ENCODE data around the gene CELF1. TPM values are rescaled to one million over a fixed set of nuclear protein-coding genes. Genes with fewer than 3 reads are reported as not detected.

CELF1 gene
- polyA plus RNA-seq, 1 donor: 79.2 TPM

DNA sequence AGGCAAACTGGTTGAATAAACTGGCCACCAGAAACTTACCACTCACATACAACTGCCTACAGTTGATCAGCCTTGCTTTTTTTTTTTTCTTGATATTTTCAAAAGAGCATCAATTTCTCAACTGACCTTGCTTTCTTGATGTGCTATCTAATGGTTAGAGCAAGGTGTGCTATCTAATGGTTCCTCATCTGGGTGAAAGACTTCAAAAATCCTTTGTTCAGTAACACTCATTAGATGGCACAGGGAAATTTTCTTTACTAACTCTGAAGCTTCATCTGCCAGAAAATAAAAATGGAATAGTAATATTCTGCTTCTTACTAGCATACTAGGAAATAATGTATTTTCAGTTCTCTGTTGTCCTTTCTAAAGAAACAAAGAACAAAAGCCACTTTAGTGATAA lies 52.8 kb downstream of the CELF1 start:
- DNase-seq: no peak
- H3K4me3 ChIP-seq (ENCODE audit: low read length): no peak overlapping the region
- H3K27me3 ChIP-seq (ENCODE audit: control insufficient read depth, insufficient read depth, low read length): no peaks in the 10 kb centered on the region
- peaks cover 19% of the 10 kb centered on the region for H3K36me3 ChIP-seq (ENCODE audit: control insufficient read depth, insufficient read depth, low read length)
- H3K27ac ChIP-seq (ENCODE audit: low read length): no peak overlapping the region
- H3K9me3 ChIP-seq (ENCODE audit: control insufficient read depth, low read depth, low read length): no peaks in the 10 kb centered on the region
- no peaks in the 10 kb centered on the region for H3K4me1 ChIP-seq (ENCODE audit: control insufficient read depth, insufficient read depth, low read length)

DNA sequence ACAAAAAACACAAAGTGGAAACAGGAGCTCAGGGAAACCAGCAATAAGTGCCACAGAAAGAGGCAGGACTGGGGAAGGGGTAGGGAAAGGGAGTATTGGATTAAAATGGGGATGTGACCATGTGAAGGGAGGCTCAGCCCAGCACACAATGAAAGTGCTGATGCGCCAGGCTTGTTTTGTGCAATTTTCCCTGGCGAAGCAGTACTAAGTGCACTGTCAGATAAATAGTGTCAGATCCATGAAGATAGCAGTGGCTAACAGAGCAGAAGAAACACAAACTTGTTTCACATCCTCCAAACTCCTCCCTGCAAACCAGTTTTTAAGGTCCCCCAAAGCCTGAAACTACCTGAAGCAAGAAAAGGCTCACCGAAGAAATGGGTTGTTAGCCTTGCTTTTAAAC lies 53.3 kb downstream of the CELF1 start:
- Histone ChIP-seq H3K27ac (ENCODE audit: low read length) (no peak overlapping the region), H3K9me3 (ENCODE audit: control insufficient read depth, low read depth, low read length) (no peaks in the 10 kb centered on the region), H3K27me3 (ENCODE audit: control insufficient read depth, insufficient read depth, low read length) (no peaks in the 10 kb centered on the region), H3K4me1 (ENCODE audit: control insufficient read depth, insufficient read depth, low read length) (no peaks in the 10 kb centered on the region), H3K4me3 (ENCODE audit: low read length) (no peak overlapping the region), H3K36me3 (ENCODE audit: control insufficient read depth, insufficient read depth, low read length) (peaks cover 23% of the 10 kb centered on the region)
- no CpG with 5 or more reads among the region's 3 CpGs for WGBS (ENCODE audit: insufficient coverage, low lambda C conversion rate)
- DNase-seq: no peak

DNA sequence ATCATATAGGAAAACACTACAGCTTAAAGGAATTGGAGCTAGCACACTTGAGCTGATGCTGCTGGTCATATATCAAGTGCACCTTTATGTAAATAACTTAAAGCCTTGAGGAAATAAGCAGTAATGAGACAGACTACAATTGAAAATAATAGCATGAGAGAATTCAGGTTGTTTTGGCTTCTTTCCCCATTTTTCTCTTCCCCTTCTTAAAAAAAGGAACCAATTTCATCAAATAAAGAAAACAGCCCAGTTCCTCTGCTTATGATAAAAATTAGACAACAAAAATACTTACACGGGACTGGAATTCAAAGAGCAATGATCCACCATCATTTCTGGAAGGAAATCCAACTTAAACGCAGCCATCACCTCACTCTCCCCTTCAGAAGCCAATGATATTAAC lies 53.8 kb downstream of the CELF1 start:
- H3K4me1 ChIP-seq (ENCODE audit: control insufficient read depth, insufficient read depth, low read length): no peaks in the 10 kb centered on the region
- H3K27ac ChIP-seq (ENCODE audit: low read length): no peak overlapping the region
- no peak overlapping the region for H3K4me3 ChIP-seq (ENCODE audit: low read length)
- H3K9me3 ChIP-seq (ENCODE audit: control insufficient read depth, low read depth, low read length): no peaks in the 10 kb centered on the region
- H3K27me3 ChIP-seq (ENCODE audit: control insufficient read depth, insufficient read depth, low read length): no peaks in the 10 kb centered on the region
- peaks cover 26% of the 10 kb centered on the region for H3K36me3 ChIP-seq (ENCODE audit: control insufficient read depth, insufficient read depth, low read length)
- 60% methylated on average over 1 of the region's 2 CpGs for WGBS (ENCODE audit: insufficient coverage, low lambda C conversion rate)
- no peak for DNase-seq

- Histone ChIP-seq H3K4me1 (ENCODE audit: control insufficient read depth, insufficient read depth, low read length) (no peaks in the 10 kb centered on the region), H3K27me3 (ENCODE audit: control insufficient read depth, insufficient read depth, low read length) (no peaks in the 10 kb centered on the region), H3K4me3 (ENCODE audit: low read length) (no peak overlapping the region), H3K27ac (ENCODE audit: low read length) (no peak overlapping the region), H3K36me3 (ENCODE audit: control insufficient read depth, insufficient read depth, low read length) (peaks cover 25% of the 10 kb centered on the region), H3K9me3 (ENCODE audit: control insufficient read depth, low read depth, low read length) (no peaks in the 10 kb centered on the region)
- DNase-seq: no peak
- WGBS (ENCODE audit: insufficient coverage, low lambda C conversion rate): no CpG with 5 or more reads among the region's 4 CpGs
These were observed 54.3 kb downstream of the CELF1 start for GRCh38 chr11:47498584-47499152.

DNA sequence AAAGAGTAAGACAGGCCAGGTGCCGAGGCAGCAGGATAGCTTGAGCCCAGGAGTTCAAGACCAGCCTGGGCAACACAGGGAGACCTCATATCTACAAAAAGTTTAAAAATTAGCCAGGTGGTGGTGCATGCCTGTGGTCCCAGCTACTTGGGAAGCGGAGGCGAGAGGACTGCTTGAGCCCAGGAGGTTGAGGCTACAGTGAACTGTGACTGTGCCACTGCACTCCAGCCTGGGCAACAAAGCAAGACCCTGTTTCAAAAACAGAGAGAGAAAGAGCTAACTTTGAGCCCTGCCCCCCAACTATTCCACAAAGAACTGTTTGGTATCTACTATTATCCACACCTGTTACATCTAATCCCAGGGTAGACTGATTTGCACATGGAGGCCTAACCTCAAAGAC lies 54.8 kb downstream of the CELF1 start:
- peaks cover 26% of the 10 kb centered on the region for H3K36me3 ChIP-seq (ENCODE audit: control insufficient read depth, insufficient read depth, low read length)
- no peak overlapping the region for H3K4me3 ChIP-seq (ENCODE audit: low read length)
- WGBS (ENCODE audit: insufficient coverage, low lambda C conversion rate): no CpG with 5 or more reads among the region's 3 CpGs
- H3K4me1 ChIP-seq (ENCODE audit: control insufficient read depth, insufficient read depth, low read length): no peaks in the 10 kb centered on the region
- H3K27me3 ChIP-seq (ENCODE audit: control insufficient read depth, insufficient read depth, low read length): no peaks in the 10 kb centered on the region
- DNase-seq: no peak
- H3K9me3 ChIP-seq (ENCODE audit: control insufficient read depth, low read depth, low read length): no peaks in the 10 kb centered on the region
- H3K27ac ChIP-seq (ENCODE audit: low read length): no peak overlapping the region

GRCh38 chr11:47496808-47497207 lies 56.1 kb downstream of the CELF1 start:
- no peaks in the 10 kb centered on the region for H3K9me3 ChIP-seq (ENCODE audit: control insufficient read depth, low read depth, low read length)
- H3K27me3 ChIP-seq (ENCODE audit: control insufficient read depth, insufficient read depth, low read length): no peaks in the 10 kb centered on the region
- no peak overlapping the region for H3K27ac ChIP-seq (ENCODE audit: low read length)
- no peak overlapping the region for H3K4me3 ChIP-seq (ENCODE audit: low read length)
- peaks cover 36% of the 10 kb centered on the region for H3K36me3 ChIP-seq (ENCODE audit: control insufficient read depth, insufficient read depth, low read length)
- no peak for DNase-seq
- no peaks in the 10 kb centered on the region for H3K4me1 ChIP-seq (ENCODE audit: control insufficient read depth, insufficient read depth, low read length)

- H3K4me3 ChIP-seq (ENCODE audit: low read length): no peak overlapping the region
- no peaks in the 10 kb centered on the region for H3K9me3 ChIP-seq (ENCODE audit: control insufficient read depth, low read depth, low read length)
- no peak overlapping the region for H3K27ac ChIP-seq (ENCODE audit: low read length)
- no peak for DNase-seq
- WGBS (ENCODE audit: insufficient coverage, low lambda C conversion rate): no CpG with 5 or more reads among the region's 1 CpG
- H3K36me3 ChIP-seq (ENCODE audit: control insufficient read depth, insufficient read depth, low read length): peaks cover 33% of the 10 kb centered on the region
- no peaks in the 10 kb centered on the region for H3K27me3 ChIP-seq (ENCODE audit: control insufficient read depth, insufficient read depth, low read length)
- H3K4me1 ChIP-seq (ENCODE audit: control insufficient read depth, insufficient read depth, low read length): no peaks in the 10 kb centered on the region
These were observed 57.1 kb downstream of the CELF1 start for GRCh38 chr11:47495856-47496217.

DNA sequence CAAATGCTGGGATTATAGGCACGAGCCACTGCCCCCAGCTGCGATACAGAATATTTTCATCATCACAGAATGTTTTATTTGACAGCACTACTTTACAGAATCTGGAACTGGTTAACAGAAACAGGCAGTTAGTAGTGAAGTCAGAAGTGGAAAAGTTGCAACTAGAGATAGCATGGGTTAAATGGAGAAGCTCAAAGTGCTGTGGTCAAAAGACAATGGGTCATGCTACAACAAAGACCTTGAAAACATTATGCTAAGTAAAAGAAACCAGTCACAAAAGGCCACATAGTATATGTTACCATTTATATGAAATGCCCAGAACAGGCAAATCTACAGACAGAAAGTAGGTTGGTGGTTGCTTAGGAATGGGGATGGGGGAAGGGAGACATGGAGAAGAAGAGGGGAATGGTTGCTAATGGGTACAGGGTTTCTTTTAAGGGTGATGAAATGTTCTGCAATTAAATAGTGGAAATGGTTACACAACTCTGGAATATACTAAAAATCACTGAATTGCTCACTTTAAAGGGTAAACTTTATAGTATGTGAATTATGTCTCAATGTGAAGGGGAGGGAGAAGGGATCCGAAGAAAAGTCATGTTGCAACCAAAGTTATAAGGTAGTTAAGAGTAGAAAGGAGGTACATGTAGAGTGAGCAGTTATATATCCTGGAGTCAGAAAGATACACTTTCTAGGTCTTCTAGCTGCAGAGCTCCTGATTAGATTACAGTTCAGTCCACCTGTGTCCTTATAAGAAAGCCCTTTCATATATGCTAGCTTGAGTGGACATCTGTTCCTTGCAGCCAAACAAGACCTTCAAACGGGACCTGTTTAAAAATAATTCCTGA lies 57.7 kb downstream of the CELF1 start:
- no peak overlapping the region for H3K27ac ChIP-seq (ENCODE audit: low read length)
- peaks cover 33% of the 10 kb centered on the region for H3K36me3 ChIP-seq (ENCODE audit: control insufficient read depth, insufficient read depth, low read length)
- WGBS (ENCODE audit: insufficient coverage, low lambda C conversion rate): no CpG with 5 or more reads among the region's 4 CpGs
- DNase-seq: no peak
- no peaks in the 10 kb centered on the region for H3K27me3 ChIP-seq (ENCODE audit: control insufficient read depth, insufficient read depth, low read length)
- H3K9me3 ChIP-seq (ENCODE audit: control insufficient read depth, low read depth, low read length): no peaks in the 10 kb centered on the region
- no peak overlapping the region for H3K4me3 ChIP-seq (ENCODE audit: low read length)
- no peaks in the 10 kb centered on the region for H3K4me1 ChIP-seq (ENCODE audit: control insufficient read depth, insufficient read depth, low read length)

- H3K36me3 ChIP-seq (ENCODE audit: control insufficient read depth, insufficient read depth, low read length): peaks cover 40% of the 10 kb centered on the region
- H3K27me3 ChIP-seq (ENCODE audit: control insufficient read depth, insufficient read depth, low read length): no peaks in the 10 kb centered on the region
- H3K4me3 ChIP-seq (ENCODE audit: low read length): no peak overlapping the region
- no CpG with 5 or more reads among the region's 2 CpGs for WGBS (ENCODE audit: insufficient coverage, low lambda C conversion rate)
- no peak overlapping the region for H3K27ac ChIP-seq (ENCODE audit: low read length)
- no peak for DNase-seq
- H3K9me3 ChIP-seq (ENCODE audit: control insufficient read depth, low read depth, low read length): no peaks in the 10 kb centered on the region
- peaks cover 3% of the 10 kb centered on the region for H3K4me1 ChIP-seq (ENCODE audit: control insufficient read depth, insufficient read depth, low read length)
These were observed 63.6 kb downstream of the CELF1 start for GRCh38 chr11:47489395-47489755.

GRCh38 chr11:47488674-47489394 lies 64.1 kb downstream of the CELF1 start:
- H3K9me3 ChIP-seq (ENCODE audit: control insufficient read depth, low read depth, low read length): no peaks in the 10 kb centered on the region
- DNase-seq: no peak
- no peaks in the 10 kb centered on the region for H3K27me3 ChIP-seq (ENCODE audit: control insufficient read depth, insufficient read depth, low read length)
- no CpG with 5 or more reads among the region's 6 CpGs for WGBS (ENCODE audit: insufficient coverage, low lambda C conversion rate)
- no peak overlapping the region for H3K4me3 ChIP-seq (ENCODE audit: low read length)
- peaks cover 3% of the 10 kb centered on the region for H3K4me1 ChIP-seq (ENCODE audit: control insufficient read depth, insufficient read depth, low read length)
- H3K36me3 ChIP-seq (ENCODE audit: control insufficient read depth, insufficient read depth, low read length): peaks cover 42% of the 10 kb centered on the region
- no peak overlapping the region for H3K27ac ChIP-seq (ENCODE audit: low read length)

Measured in large intestine (tissue), 3 donors.